Esophagus squamous epithelium (tissue), 5 donors: ENCODE data around the gene PNMA5. TPM values are rescaled to one million over a fixed set of nuclear protein-coding genes. Genes with fewer than 3 reads are reported as not detected.
"Not testable (repeated sequence)": the region's sequence is repeated elsewhere in the genome, so short reads cannot be mapped to it uniquely, and the experiment has no call there.

ENCODE experiments used
- DNase-seq: peaks from one replicate; lab custom pipeline; 2025; lab: John Stamatoyannopoulos, UW
- H3K27ac ChIP-seq, 4 donors: fragments of 200-600 bp; sonication (generic); one replicate each; pipeline ENCODE4 v1.5.1; 2016 to 2019; ENCODE audit warnings: mild to moderate bottlenecking in 1 of 4
- H3K27me3 ChIP-seq, 4 donors: fragments of 200-600 bp; sonication (generic); 1 replicate in 3 of 4; 2 replicates in 1 of 4; pipeline versions ENCODE4 v1.5.1 to v1.6.0; 2017 to 2021; ENCODE audit warnings: antibody characterized with exemption in 1 of 4
- H3K36me3 ChIP-seq, 3 donors: fragments of 200-600 bp; sonication (generic); one replicate each; pipeline ENCODE4 v1.5.1; 2016 to 2019
- H3K4me1 ChIP-seq, 3 donors: fragments of 200-600 bp; sonication (generic); one replicate each; pipeline ENCODE4 v1.5.1; 2017 to 2019
- H3K4me3 ChIP-seq, 4 donors: fragments of 200-600 bp; sonication (generic); 1 replicate in 3 of 4; 2 replicates in 1 of 4; pipeline ENCODE4 v1.5.1; 2016 to 2019; ENCODE audit warnings: mild to moderate bottlenecking in 2 of 4, moderate library complexity in 1 of 4
- H3K9me3 ChIP-seq, 3 donors: fragments of 200-600 bp; sonication (generic); one replicate each; pipeline ENCODE4 v1.5.1; 2016 to 2019
- CTCF ChIP-seq, 6 experiments: fragments of 450-650 bp in 4 of 6; fragments of 200-600 bp in 2 of 6; sonication (generic) in 2 of 6; IDR thresholded peaks; one replicate each; pipeline ENCODE4 v1.5.1; 2016 to 2019; ENCODE audit warnings: antibody characterized with exemption in 6 of 6, mild to moderate bottlenecking in 4 of 6, moderate library complexity in 4 of 6
- POLR2A ChIP-seq, 4 donors: fragments of 450-650 bp; IDR thresholded peaks; one replicate each; pipeline ENCODE4 v1.6.1; 2017; ENCODE audit warnings: antibody characterized with exemption in 4 of 4, mild to moderate bottlenecking in 4 of 4, moderate library complexity in 3 of 4
- WGBS, 2 donors: methylation state at CpG; one replicate each; pipeline ENCODE4 v1.1.5; 2018; 5-methylcytosine and 5-hydroxymethylcytosine counted together
- intact Hi-C: fragments of 100-400 bp; cut with DNase I; formaldehyde crosslinking; loops from one replicate; pipeline ENCODE4 v1.15.0; 2022
- total RNA-seq, 4 donors: library from RNA; depleted of rRNA; stranded (reverse); fragments of >200 nt; gene quantifications; one replicate each; pipeline ENCODE4 v1.1.0, GENCODE V29; 2016
- donor health status: DM: yes; HTN: yes; CAD: no.

The PNMA5 gene
- total RNA-seq, 4 donors from 2014 or later, result not detected

DNA sequence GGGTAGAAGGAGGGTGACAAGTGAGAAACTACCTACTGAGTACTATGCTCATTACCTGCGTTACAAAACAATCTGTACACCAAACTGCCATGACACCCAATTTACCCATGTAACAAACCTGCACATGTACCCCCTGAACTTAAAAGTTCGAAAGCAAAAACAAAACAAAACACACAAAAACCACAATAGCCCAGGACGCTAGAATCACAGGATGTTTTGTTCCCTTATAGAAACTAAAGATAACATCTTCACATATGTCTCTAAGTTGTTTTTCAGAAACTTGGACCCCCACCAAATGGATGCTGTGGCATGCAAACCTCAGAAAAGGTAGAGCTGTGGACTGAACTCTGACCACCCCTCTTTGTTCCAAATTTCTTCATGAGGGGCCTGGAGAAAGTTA lies 25.2 kb upstream of the PNMA5 start:
- intact Hi-C loops, result no loop called here
- H3K27ac ChIP-seq, result no peak overlapping the region
- TF ChIP-seq CTCF (IDR thresholded peaks at IDR 0.05), result no peak
- TF ChIP-seq POLR2A (IDR thresholded peaks at IDR 0.05), result no peak
- H3K4me3 ChIP-seq, result no peak overlapping the region
- H3K4me1 ChIP-seq, result no peaks in the 10 kb centered on the region
- H3K36me3 ChIP-seq, result no peaks in the 10 kb centered on the region
- H3K9me3 ChIP-seq, result peaks cover 0 to 3% (median 0%) of the 10 kb centered on the region in 3 donors
- DNase-seq, result no peak
- WGBS, 2 donors, result 40 to 55% methylated on average over 3 of the region's 3 CpGs
- H3K27me3 ChIP-seq, result peaks cover 0 to 6% (median 0%) of the 10 kb centered on the region in 4 donors

GRCh38 chrX:153017174-153017573 lies 23.3 kb upstream of the PNMA5 start:
- peaks cover 0 to 13% (median 2%) of the 10 kb centered on the region in 4 donors for H3K27me3 ChIP-seq
- DNase-seq, H3K9me3 ChIP-seq, intact Hi-C loops, H3K27ac ChIP-seq, H3K4me1 ChIP-seq, H3K36me3 ChIP-seq, H3K4me3 ChIP-seq: not testable (repeated sequence)
- WGBS, 2 donors, result 60 to 67% methylated on average over 2 of the region's 2 CpGs

DNA sequence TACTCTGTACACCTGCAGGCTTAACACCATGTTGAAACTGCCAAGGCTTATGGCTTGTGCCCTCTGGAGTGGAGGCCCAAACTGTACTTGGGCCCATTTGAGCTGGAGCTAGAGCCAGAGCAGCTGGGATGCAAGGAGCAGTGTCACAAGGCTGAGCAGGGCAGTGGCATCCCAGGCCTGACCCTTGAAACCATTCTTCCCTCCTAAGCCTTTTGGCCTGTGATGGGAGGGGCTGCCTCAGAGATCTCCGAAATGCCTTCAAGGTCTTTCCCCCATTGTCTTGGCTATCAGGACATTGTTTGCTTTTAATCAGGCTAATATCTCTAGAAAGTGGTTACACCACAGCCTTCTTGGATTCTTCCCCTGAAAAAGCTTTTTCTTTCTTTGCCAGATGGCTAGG lies 10.9 kb upstream of the PNMA5 start:
- no peaks in the 10 kb centered on the region for H3K9me3 ChIP-seq
- intact Hi-C loops, result no loop called here

DNA sequence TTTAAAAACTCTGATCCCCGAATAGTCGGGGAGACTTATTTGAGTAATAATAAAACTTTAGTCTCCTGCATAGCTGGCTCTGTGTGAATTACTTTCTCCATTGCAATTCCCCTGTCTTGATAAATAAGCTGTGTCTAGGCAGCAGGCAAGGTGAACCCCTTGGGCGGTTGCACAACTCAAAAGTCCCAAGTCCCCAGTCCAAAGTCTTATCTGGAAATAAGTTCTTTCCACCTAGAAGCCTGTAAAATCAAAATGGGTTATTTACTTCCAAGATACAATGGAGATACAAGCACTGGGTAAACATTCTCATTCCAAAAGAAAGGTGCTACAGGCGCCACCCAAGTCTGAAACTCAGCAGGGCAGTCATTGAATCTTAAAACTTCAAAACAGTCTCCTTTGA lies 10.1 kb upstream of the PNMA5 start:
- no peaks in the 10 kb centered on the region for H3K27me3 ChIP-seq
- TF ChIP-seq POLR2A (IDR thresholded peaks at IDR 0.05), result no peak
- TF ChIP-seq CTCF (IDR thresholded peaks at IDR 0.05), result no peak
- 60 to 73% methylated on average over 4 of the region's 4 CpGs for WGBS, 2 donors
- intact Hi-C loops, result no loop called here
- DNase-seq, result no peak
- H3K4me3 ChIP-seq, result no peak overlapping the region
- no peaks in the 10 kb centered on the region for H3K9me3 ChIP-seq
- no peaks in the 10 kb centered on the region for H3K4me1 ChIP-seq
- H3K36me3 ChIP-seq, result no peaks in the 10 kb centered on the region
- no peak overlapping the region for H3K27ac ChIP-seq

More for the DNA sequence above, 10.9 kb upstream of the PNMA5 start:
- Histone ChIP-seq H3K4me3 (no peak overlapping the region), H3K4me1 (no peaks in the 10 kb centered on the region), H3K27ac (no peak overlapping the region), H3K36me3 (no peaks in the 10 kb centered on the region), H3K27me3 (no peaks in the 10 kb centered on the region)
- DNase-seq, result no peak
- TF ChIP-seq CTCF (IDR thresholded peaks at IDR 0.05) (no peak), POLR2A (IDR thresholded peaks at IDR 0.05) (no peak)
- whole genome bisulfite sequencing, 2 donors, result 60% methylated on average over 1 of the region's 1 CpG; no CpG with 5 or more reads in 1 of the 2 donors

DNA sequence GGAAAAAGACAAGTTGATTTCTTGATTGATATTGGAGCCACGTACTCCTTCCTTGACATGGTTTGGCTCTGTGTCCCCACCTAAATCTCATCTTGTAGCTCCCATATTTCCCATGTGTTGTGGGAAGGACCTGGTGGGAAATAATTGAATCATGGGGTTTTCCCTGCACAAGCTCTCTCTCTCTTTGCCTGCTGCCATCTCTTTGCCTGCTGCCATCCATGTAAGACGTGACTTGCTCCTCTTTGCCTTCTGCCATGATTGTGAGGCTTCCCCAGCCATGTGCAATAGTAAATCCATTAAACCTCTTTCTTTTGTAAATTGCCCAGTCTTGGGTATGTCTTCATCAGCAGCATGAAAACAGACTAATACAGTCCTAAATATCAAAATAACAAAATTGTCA lies 8.3 kb upstream of the PNMA5 start:
- H3K9me3 ChIP-seq, H3K4me3 ChIP-seq, DNase-seq, H3K27ac ChIP-seq, H3K27me3 ChIP-seq, H3K4me1 ChIP-seq, H3K36me3 ChIP-seq, intact Hi-C loops: not testable (repeated sequence)
- WGBS, 2 donors, result 57 to 71% methylated on average over 2 of the region's 2 CpGs

DNA sequence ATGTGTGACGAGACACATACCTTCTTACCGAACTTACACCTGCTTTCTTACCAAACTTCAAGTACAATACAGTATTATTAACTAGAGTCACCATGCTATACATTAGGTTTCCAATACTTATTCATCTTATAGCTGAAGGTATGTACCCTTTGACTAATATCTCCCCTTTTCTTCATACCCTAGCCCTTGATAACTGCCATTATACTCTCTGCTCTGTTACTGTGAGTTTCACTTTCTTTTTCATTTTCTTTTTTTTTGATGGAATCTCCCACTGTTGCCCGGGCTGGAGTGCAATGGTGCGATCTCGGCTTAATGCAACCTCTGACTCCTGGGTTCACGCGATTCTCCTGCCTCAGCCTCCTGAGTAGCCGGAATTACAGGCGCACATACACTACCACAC lies 3.4 kb upstream of the PNMA5 start:
- no peak overlapping the region for H3K4me3 ChIP-seq
- intact Hi-C loops, result no loop called here
- no peaks in the 10 kb centered on the region for H3K27me3 ChIP-seq
- H3K4me1 ChIP-seq, result no peaks in the 10 kb centered on the region
- no peaks in the 10 kb centered on the region for H3K9me3 ChIP-seq
- TF ChIP-seq CTCF (IDR thresholded peaks at IDR 0.05) (no peak), POLR2A (IDR thresholded peaks at IDR 0.05) (no peak)
- DNase-seq, result no peak
- 78 to 81% methylated on average over 8 of the region's 9 CpGs for WGBS, 2 donors
- no peak overlapping the region for H3K27ac ChIP-seq
- no peaks in the 10 kb centered on the region for H3K36me3 ChIP-seq
